Breast epithelium (tissue), 4 donors: ENCODE results near the gene NOL4L. TPM values are rescaled to one million over a fixed set of nuclear protein-coding genes. Genes with fewer than 3 reads are reported as not detected.

ENCODE experiments used
- DNase-seq, 2 donors: peaks; one replicate each; pipeline ENCODE4 v3.0.0-alpha.2; 2019; ENCODE audit warnings: low spot score in 2 of 2
- H3K27ac ChIP-seq, 2 donors: fragments of 200-600 bp; sonication (generic) in 1 of 2; one replicate each; pipeline ENCODE4 v1.5.1; 2016 to 2019; ENCODE audit warnings: mild to moderate bottlenecking in 1 of 2
- H3K27me3 ChIP-seq, 2 donors: fragments of 200-600 bp; sonication (generic) in 1 of 2; one replicate each; pipeline versions ENCODE4 v1.5.1 to v1.6.0; 2017 to 2019; ENCODE audit warnings: control low read depth in 1 of 2, mild to moderate bottlenecking in 1 of 2
- H3K36me3 ChIP-seq: fragments of 200-600 bp; one replicate; pipeline ENCODE4 v1.5.1; 2019
- H3K4me1 ChIP-seq, 2 donors: fragments of 200-600 bp; sonication (generic); one replicate each; pipeline ENCODE4 v1.5.1; 2016 to 2019; ENCODE audit warnings: control low read depth in 1 of 2
- H3K4me3 ChIP-seq, 3 donors: fragments of 200-600 bp; sonication (generic); 1 replicate in 2 of 3; 2 replicates in 1 of 3; pipeline ENCODE4 v1.5.1; 2016 to 2019; ENCODE audit warnings: mild to moderate bottlenecking in 3 of 3, moderate library complexity in 2 of 3
- H3K9me3 ChIP-seq, 2 donors: fragments of 200-600 bp; sonication (generic) in 1 of 2; one replicate each; pipeline ENCODE4 v1.5.1; 2016 to 2019; ENCODE audit warnings: control low read depth in 1 of 2
- POLR2A ChIP-seq: fragments of 450-650 bp; IDR thresholded peaks from one replicate; pipeline ENCODE4 v1.6.1; 2016; ENCODE audit warnings: antibody characterized with exemption, mild to moderate bottlenecking, moderate library complexity
- POLR2AphosphoS5 ChIP-seq, 3 donors: sonication (generic); formaldehyde crosslinking; IDR thresholded peaks; one replicate each; pipeline ENCODE4 v1.6.1; 2017; ENCODE audit warnings: antibody characterized with exemption in 3 of 3
- intact Hi-C: fragments of 100-400 bp; cut with DNase I; formaldehyde crosslinking; loops from one replicate; pipeline ENCODE4 v1.15.1; 2023; ENCODE audit warnings: low total_unique reads
- total RNA-seq, 3 donors: library from RNA; depleted of rRNA; stranded (reverse); fragments of >200 nt; gene quantifications; one replicate each; pipeline ENCODE4 v1.1.0, GENCODE V29; 2016
- TF ChIP-seq, protein P1 (sequence below), 3 donors: fragments of 450-650 bp; IDR thresholded peaks; one replicate each; pipeline ENCODE4 v1.5.1; 2016 to 2017; ENCODE audit warnings: antibody characterized with exemption in 3 of 3, mild to moderate bottlenecking in 3 of 3, moderate library complexity in 3 of 3

NOL4L gene
- total RNA-seq, 3 donors from 2014 or later, result 3.7 to 18.4 (median 15.8) TPM

DNA sequence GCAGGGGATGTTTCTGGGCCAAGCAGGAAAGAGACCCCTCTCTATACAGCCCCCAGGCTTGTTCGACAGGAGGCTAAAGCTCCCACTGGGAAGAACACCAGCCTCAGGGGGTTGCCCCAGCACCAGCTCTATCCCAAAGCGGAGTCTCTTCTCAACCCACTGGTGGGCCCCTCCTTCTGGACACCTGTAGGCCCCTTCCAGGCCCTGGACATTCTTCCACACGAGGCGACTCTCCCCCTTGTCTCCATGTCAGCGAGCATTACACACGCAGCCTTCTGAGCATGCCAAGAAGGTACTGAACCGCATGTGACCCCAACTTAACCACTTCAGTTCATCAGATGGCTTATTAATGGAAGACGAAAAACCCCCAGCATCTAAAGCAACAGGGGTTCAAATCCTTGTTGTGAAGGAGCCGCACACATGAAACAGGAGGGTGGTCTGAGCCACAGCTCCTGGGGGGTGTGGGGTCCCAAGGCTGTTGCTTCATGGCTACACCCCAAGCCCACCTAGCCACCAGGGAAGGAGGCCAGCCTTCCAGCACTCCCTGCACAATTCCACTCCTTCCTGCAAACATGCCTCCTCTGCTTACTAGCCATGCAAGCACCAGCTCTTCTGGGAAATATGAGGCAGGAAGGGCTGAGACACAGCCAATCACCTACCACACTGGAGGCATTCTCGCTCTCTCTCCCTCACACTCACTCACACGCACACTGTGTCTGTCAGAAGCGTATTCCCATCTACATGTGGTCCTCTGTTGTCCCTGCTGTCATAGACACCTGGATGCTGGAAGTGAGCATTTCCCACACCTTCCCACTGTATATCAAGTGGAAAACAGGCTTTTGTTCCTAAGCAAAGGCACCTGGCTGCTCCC, 104.5 kb downstream of the NOL4L start:
- DNase-seq, result no peak
- peaks cover 5 to 15% of the 10 kb centered on the region in 2 donors for H3K4me1 ChIP-seq
- peak overlapping the region; percentile 84 to 96 for H3K27ac ChIP-seq
- H3K9me3 ChIP-seq, result no peaks in the 10 kb centered on the region
- no peaks in the 10 kb centered on the region for H3K36me3 ChIP-seq
- intact Hi-C loops, result no loop called here
- H3K27me3 ChIP-seq, result no peaks in the 10 kb centered on the region
- H3K4me3 ChIP-seq, result peak overlapping the region in 1 of 3 donors; percentile 93
- no peak for TF ChIP-seq POLR2AphosphoS5 (IDR thresholded peaks at IDR 0.05)
- no peak for TF ChIP-seq POLR2A
- TF ChIP-seq, protein P1, sequence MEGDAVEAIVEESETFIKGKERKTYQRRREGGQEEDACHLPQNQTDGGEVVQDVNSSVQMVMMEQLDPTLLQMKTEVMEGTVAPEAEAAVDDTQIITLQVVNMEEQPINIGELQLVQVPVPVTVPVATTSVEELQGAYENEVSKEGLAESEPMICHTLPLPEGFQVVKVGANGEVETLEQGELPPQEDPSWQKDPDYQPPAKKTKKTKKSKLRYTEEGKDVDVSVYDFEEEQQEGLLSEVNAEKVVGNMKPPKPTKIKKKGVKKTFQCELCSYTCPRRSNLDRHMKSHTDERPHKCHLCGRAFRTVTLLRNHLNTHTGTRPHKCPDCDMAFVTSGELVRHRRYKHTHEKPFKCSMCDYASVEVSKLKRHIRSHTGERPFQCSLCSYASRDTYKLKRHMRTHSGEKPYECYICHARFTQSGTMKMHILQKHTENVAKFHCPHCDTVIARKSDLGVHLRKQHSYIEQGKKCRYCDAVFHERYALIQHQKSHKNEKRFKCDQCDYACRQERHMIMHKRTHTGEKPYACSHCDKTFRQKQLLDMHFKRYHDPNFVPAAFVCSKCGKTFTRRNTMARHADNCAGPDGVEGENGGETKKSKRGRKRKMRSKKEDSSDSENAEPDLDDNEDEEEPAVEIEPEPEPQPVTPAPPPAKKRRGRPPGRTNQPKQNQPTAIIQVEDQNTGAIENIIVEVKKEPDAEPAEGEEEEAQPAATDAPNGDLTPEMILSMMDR (IDR thresholded peaks at IDR 0.05), result no peak

- H3K27ac ChIP-seq, result peak overlapping the region; percentile 34 to 96
- TF ChIP-seq POLR2A (no peak), POLR2AphosphoS5 (IDR thresholded peaks at IDR 0.05) (no peak)
- TF ChIP-seq, protein P1 (IDR thresholded peaks at IDR 0.05), result no peak
Observed at GRCh38 chr20:32479697-32480171, 105.4 kb downstream of the NOL4L start.

DNA sequence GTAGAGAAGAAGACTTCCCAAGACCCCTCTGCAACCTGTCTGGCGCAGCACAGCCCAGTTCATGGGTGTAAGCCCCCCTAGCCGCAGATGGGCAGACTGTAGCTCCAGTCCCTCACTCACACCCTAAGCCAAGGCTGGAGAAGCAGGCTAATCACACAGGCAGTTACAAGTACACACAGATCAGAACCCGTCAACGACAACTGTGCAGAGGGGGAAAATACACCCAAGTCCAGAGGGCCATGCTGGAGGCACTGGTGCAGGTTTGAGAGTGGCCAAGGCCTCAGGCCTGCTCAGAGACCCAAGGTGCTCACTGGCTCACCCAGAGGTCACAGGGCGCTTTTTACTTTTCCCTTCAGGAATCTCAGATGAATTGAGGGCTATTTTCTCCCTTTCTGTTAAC, 106.1 kb downstream of the NOL4L start:
- Histone ChIP-seq H3K36me3 (no peaks in the 10 kb centered on the region), H3K4me3 (no peak overlapping the region), H3K9me3 (no peaks in the 10 kb centered on the region), H3K27ac (peak overlapping the region; percentile 27 to 36), H3K4me1 (peaks cover 16 to 24% of the 10 kb centered on the region in 2 donors), H3K27me3 (no peaks in the 10 kb centered on the region)
- intact Hi-C loops, result no loop called here
- no peak for DNase-seq
- TF ChIP-seq POLR2A (no peak), POLR2AphosphoS5 (IDR thresholded peaks at IDR 0.05) (no peak)
- TF ChIP-seq, protein P1 (IDR thresholded peaks at IDR 0.05), result no peak

More at GRCh38 chr20:32479697-32480171, 105.4 kb downstream of the NOL4L start:
- Histone ChIP-seq H3K4me1 (peaks cover 12 to 19% of the 10 kb centered on the region in 2 donors), H3K27me3 (no peaks in the 10 kb centered on the region), H3K4me3 (no peak overlapping the region), H3K36me3 (no peaks in the 10 kb centered on the region), H3K9me3 (no peaks in the 10 kb centered on the region)
- intact Hi-C loops, result no loop called here
- no peak for DNase-seq

DNA sequence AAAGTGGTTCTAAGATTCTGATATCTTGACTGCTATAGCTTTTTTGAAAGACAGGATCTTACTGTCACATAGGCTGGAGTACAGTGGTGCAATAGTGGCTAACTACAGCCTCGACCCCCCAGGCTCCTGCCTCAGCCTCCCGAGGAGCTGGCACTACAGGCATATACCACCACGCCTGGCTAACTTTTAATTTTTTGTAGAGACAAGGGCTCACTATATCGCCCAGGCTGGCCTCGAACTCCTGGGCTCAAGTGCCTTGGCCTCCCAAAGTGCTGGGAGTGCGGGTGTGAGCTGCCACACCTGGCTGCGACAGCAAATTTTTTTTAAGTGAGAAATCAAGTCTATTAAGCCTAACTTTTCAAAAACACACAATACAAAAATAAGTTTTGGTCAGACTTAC, 106.6 kb downstream of the NOL4L start:
- H3K36me3 ChIP-seq, result no peaks in the 10 kb centered on the region
- H3K4me3 ChIP-seq, result no peak overlapping the region
- peaks cover 16 to 28% of the 10 kb centered on the region in 2 donors for H3K4me1 ChIP-seq
- no peak for TF ChIP-seq POLR2AphosphoS5 (IDR thresholded peaks at IDR 0.05)
- TF ChIP-seq POLR2A, result no peak
- TF ChIP-seq, protein P1 (IDR thresholded peaks at IDR 0.05), result no peak
- no peaks in the 10 kb centered on the region for H3K9me3 ChIP-seq
- intact Hi-C loops, result no loop called here
- H3K27ac ChIP-seq, result peak overlapping the region; percentile 11 to 95
- H3K27me3 ChIP-seq, result no peaks in the 10 kb centered on the region
- no peak for DNase-seq
